Thyroid gland (tissue), 4 donors: ENCODE data around the gene RRAD.

Experiments
- POLR2A ChIP-seq, 2 donors: fragments of 450-650 bp; IDR thresholded peaks; one replicate each; pipeline ENCODE4 v1.6.1; 2017; ENCODE audit warnings: antibody characterized with exemption in 2 of 2, mild to moderate bottlenecking in 2 of 2, moderate library complexity in 1 of 2
- TF ChIP-seq, protein P1 (sequence below), 6 experiments: fragments of 200-600 bp in 3 of 6; fragments of 450-650 bp in 3 of 6; sonication (generic) in 3 of 6; IDR thresholded peaks; one replicate each; pipeline ENCODE4 v1.5.1; 2016 to 2019; ENCODE audit warnings: antibody characterized with exemption in 6 of 6, mild to moderate bottlenecking in 2 of 6, inconsistent platforms in 1 of 6, moderate library complexity in 1 of 6

GRCh38 chr16:66944054-66944441 lies 18.7 kb upstream of the RRAD start:
- TF ChIP-seq, protein P1, sequence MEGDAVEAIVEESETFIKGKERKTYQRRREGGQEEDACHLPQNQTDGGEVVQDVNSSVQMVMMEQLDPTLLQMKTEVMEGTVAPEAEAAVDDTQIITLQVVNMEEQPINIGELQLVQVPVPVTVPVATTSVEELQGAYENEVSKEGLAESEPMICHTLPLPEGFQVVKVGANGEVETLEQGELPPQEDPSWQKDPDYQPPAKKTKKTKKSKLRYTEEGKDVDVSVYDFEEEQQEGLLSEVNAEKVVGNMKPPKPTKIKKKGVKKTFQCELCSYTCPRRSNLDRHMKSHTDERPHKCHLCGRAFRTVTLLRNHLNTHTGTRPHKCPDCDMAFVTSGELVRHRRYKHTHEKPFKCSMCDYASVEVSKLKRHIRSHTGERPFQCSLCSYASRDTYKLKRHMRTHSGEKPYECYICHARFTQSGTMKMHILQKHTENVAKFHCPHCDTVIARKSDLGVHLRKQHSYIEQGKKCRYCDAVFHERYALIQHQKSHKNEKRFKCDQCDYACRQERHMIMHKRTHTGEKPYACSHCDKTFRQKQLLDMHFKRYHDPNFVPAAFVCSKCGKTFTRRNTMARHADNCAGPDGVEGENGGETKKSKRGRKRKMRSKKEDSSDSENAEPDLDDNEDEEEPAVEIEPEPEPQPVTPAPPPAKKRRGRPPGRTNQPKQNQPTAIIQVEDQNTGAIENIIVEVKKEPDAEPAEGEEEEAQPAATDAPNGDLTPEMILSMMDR (IDR thresholded peaks at IDR 0.05), result no peak
- TF ChIP-seq POLR2A (IDR thresholded peaks at IDR 0.05), result no peak
